ENCODE data around the gene LRRC38. TPM values are rescaled to one million over a fixed set of nuclear protein-coding genes. Genes with fewer than 3 reads are reported as not detected.

The LRRC38 gene
- total RNA-seq, 2 donors from 2014 or later, result 0.46 to 0.51 TPM

GRCh38 chr1:13487957-13488356, 25.8 kb downstream of the LRRC38 start:
- H3K27me3 Mint-ChIP-seq (ENCODE audit: insufficient read depth), result peaks cover 84% of the 10 kb centered on the region
- H3K9me3 Mint-ChIP-seq, result no peaks in the 10 kb centered on the region
- Histone ChIP-seq H3K27me3 (ENCODE audit: control insufficient read depth, insufficient read depth, low read length, poor library complexity, severe bottlenecking) (peaks cover 41% of the 10 kb centered on the region), H3K9ac (ENCODE audit: extremely low read depth, low read length, poor library complexity, severe bottlenecking) (no peak overlapping the region), H3K4me1 (ENCODE audit: control insufficient read depth, insufficient read depth, low read length) (no peaks in the 10 kb centered on the region), H3K9me3 (ENCODE audit: control insufficient read depth, low read length) (no peaks in the 10 kb centered on the region), H3K4me3 (ENCODE audit: low read length) (no peak overlapping the region), H3K36me3 (ENCODE audit: control insufficient read depth, insufficient read depth, low read length) (no peaks in the 10 kb centered on the region), H3K27ac (ENCODE audit: low read depth, low read length) (no peak overlapping the region)
- no peaks in the 10 kb centered on the region for H3K4me1 Mint-ChIP-seq
- no peak for TF ChIP-seq CTCF (conservative IDR thresholded peaks at IDR 0.05)
- no peak overlapping the region for H3K4me3 Mint-ChIP-seq
- no peak for DNase-seq
- H3K27ac Mint-ChIP-seq, result no peak overlapping the region
- WGBS, 2 experiments (ENCODE audit: insufficient coverage in 1 of 2, insufficient read length in 1 of 2), result 100% methylated on average over 2 of the region's 3 CpGs; no CpG with 5 or more reads in 1 of the 2 experiments
- H3K36me3 Mint-ChIP-seq (ENCODE audit: low read depth), result no peaks in the 10 kb centered on the region

- no peaks in the 10 kb centered on the region for H3K4me1 ChIP-seq (ENCODE audit: control insufficient read depth, insufficient read depth, low read length)
- DNase-seq, result no peak
- Mint-ChIP-seq H3K27me3 (ENCODE audit: insufficient read depth) (peaks cover 78% of the 10 kb centered on the region), H3K36me3 (ENCODE audit: low read depth) (no peaks in the 10 kb centered on the region), H3K4me1 (no peaks in the 10 kb centered on the region), H3K27ac (no peak overlapping the region), H3K4me3 (no peak overlapping the region), H3K9me3 (no peaks in the 10 kb centered on the region)
- H3K4me3 ChIP-seq (ENCODE audit: low read length), result no peak overlapping the region
- no peak for TF ChIP-seq CTCF (conservative IDR thresholded peaks at IDR 0.05)
- no peaks in the 10 kb centered on the region for H3K36me3 ChIP-seq (ENCODE audit: control insufficient read depth, insufficient read depth, low read length)
- WGBS, 2 experiments (ENCODE audit: insufficient coverage in 1 of 2, insufficient read length in 1 of 2), result 90 to 93% methylated on average over 13 to 17 of the region's 17 CpGs
- peaks cover 35% of the 10 kb centered on the region for H3K27me3 ChIP-seq (ENCODE audit: control insufficient read depth, insufficient read depth, low read length, poor library complexity, severe bottlenecking)
- H3K9ac ChIP-seq (ENCODE audit: extremely low read depth, low read length, poor library complexity, severe bottlenecking), result no peak overlapping the region
- H3K27ac ChIP-seq (ENCODE audit: low read depth, low read length), result no peak overlapping the region
- no peaks in the 10 kb centered on the region for H3K9me3 ChIP-seq (ENCODE audit: control insufficient read depth, low read length)
Measured at GRCh38 chr1:13487143-13487868, 26.5 kb downstream of the LRRC38 start.

- Mint-ChIP-seq H3K9me3 (peaks cover 4% of the 10 kb centered on the region), H3K36me3 (ENCODE audit: low read depth) (no peaks in the 10 kb centered on the region), H3K4me1 (no peaks in the 10 kb centered on the region), H3K27ac (no peak overlapping the region), H3K4me3 (no peak overlapping the region), H3K27me3 (ENCODE audit: insufficient read depth) (peaks cover 51% of the 10 kb centered on the region)
- H3K9me3 ChIP-seq (ENCODE audit: control insufficient read depth, low read length), result no peaks in the 10 kb centered on the region
- no peak for DNase-seq
- H3K4me3 ChIP-seq (ENCODE audit: low read length), result no peak overlapping the region
- TF ChIP-seq CTCF (conservative IDR thresholded peaks at IDR 0.05), result no peak
- 84 to 89% methylated on average over 5 to 10 of the region's 12 CpGs for WGBS, 2 experiments (ENCODE audit: insufficient coverage in 1 of 2, insufficient read length in 1 of 2)
- no peaks in the 10 kb centered on the region for H3K4me1 ChIP-seq (ENCODE audit: control insufficient read depth, insufficient read depth, low read length)
- no peaks in the 10 kb centered on the region for H3K36me3 ChIP-seq (ENCODE audit: control insufficient read depth, insufficient read depth, low read length)
- H3K27me3 ChIP-seq (ENCODE audit: control insufficient read depth, insufficient read depth, low read length, poor library complexity, severe bottlenecking), result peaks cover 4% of the 10 kb centered on the region
- H3K27ac ChIP-seq (ENCODE audit: low read depth, low read length), result no peak overlapping the region
- no peak overlapping the region for H3K9ac ChIP-seq (ENCODE audit: extremely low read depth, low read length, poor library complexity, severe bottlenecking)
Measured at GRCh38 chr1:13483946-13484345, 29.9 kb downstream of the LRRC38 start.
